GM18502 (cell line): ENCODE data around the gene PRAF2.

ENCODE experiments used
- ATAC-seq: cut with Tn5 transposase; IDR thresholded peaks from one replicate; pipeline ENCODE4 v1.9.1; 2021; ENCODE audit warnings: mild to moderate bottlenecking; ENCODE audit not compliant: unreplicated experiment, poor library complexity

PRAF2 gene

DNA sequence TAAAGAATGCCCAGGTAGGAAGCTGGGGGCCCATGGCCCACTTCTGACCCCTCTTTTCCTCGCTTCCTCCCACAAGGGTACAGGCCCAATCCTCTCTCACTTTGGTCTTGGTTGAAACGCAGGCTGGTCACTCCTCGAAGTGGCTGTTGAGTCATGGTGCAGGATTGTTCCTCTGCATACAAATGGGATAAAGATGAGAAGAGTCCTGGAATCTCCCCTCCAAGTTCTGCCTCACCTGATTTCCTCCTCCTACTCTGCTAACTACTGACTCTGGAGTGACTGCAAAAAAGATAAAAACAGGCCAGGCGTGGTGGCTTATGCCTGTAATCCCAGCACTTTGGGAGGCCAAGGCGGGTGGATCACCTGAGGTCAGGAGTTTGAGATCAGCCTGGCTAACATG is 4.1 kb upstream of the PRAF2 start:
- no peak for ATAC-seq

- no peak for ATAC-seq
Observed at GRCh38 chrX:49075347-49075746, 1.5 kb upstream of the PRAF2 start.

DNA sequence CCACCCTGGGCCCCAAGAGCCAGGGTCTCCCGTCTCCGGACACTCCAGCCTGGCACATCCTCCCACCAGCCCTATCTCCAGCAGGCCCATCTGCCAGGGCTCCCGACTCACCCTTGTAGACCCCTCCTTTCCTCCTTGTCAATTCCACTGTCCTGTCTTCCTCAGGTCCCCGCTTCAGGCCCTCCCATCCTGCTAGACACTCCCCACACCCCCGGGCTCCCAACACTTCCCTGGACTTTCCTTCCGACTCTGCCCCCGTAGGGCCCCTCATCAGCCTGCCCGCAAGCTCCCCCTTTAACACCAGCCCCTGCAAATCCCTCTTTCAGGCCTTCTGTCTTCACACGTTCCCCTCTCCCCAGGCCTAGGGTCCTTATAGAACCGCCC is 1.1 kb downstream of the PRAF2 start:
- ATAC-seq: no peak

DNA sequence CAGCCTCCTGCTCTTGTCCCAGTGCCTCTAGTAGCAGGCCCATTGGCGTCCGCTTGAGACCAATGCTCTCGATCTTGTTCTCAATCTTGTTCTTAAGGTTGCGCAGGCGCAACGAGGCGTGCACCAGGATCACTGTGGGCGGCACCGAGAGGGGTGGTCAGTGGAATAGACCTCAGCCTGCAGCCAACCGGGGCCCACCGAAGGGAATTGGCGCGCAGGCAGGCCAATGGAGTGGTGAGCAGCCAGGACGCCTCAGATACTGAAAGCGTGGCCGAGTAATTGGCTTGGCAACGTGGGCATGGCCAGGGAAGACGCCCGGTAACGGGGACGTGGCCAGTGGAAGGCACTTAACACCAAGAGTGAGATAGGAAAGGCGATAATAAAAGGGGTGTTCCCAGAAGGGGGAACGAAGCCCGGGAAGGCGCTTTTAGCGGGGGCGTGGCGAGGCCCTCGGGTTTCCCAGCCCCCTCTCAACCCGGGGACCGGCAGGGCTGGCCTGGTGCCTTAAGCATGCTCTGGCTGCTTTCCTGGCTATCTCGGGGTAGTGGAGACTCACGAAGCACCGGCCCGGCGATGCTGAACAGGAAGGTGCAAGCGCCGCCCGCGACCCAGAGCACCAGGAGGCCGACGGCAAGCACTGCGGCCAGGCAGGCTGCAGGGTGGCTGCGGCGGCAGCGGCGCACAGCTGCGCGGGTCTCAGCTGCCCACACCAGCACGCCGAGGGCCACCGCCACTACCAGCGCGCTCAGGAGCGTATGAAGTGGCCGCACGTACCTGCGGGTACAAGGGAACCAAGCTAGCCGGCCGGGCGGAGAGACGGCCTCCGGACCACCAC is 1.7 kb downstream of the PRAF2 start:
- no peak for ATAC-seq

- no peak for ATAC-seq
Observed at GRCh38 chrX:49070988-49071387, 2.8 kb downstream of the PRAF2 start.

- ATAC-seq: no peak
Observed at GRCh38 chrX:49069038-49069437, 4.8 kb downstream of the PRAF2 start.

GRCh38 chrX:49067285-49068120 is 6.3 kb downstream of the PRAF2 start:
- ATAC-seq: no peak

GRCh38 chrX:49066690-49067089 is 7.1 kb downstream of the PRAF2 start:
- ATAC-seq: no peak

GRCh38 chrX:49066278-49066677 is 7.5 kb downstream of the PRAF2 start:
- ATAC-seq: no peak

DNA sequence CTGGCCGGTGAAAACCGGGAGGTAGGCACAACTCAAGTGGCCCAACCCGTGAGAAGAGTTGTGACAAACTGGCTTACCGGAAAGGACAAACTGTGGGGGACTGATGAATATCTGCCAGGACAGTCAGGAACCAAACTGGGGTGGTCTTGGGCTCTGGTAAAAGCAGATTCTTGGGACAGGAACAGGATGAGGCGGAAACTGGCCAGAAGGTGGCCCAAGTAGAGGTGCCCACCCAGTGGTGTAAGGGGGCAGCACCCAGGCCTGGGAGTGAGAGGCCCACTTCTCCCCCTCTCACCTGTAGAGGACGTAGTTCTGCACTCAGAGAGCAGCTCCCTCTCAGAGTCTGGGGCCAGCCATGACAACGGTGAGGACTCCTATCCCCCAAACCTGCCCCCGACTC is 9.1 kb downstream of the PRAF2 start:
- ATAC-seq: no peak

GRCh38 chrX:49064303-49064702 is 9.5 kb downstream of the PRAF2 start:
- ATAC-seq: no peak

DNA sequence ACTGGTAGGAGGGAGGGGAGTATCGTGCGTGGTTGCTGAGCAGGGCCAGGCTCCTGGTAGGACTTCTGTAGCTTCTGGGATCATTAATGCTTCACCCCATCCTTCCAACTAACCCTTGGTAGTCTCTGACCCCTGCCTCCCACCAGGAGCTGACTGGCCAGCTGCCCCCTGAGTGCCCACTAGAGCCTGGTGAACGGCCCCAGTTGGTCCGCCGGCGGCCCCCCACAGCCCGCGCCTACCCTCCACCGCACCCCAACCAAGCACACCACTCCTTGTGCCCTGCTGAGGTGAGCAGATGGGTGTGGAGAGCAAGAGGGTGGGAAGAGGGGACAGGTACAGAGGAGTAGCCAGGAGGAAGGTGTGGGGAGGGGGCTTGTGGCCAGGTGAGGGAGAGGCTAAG is 10.1 kb downstream of the PRAF2 start:
- no peak for ATAC-seq

DNA sequence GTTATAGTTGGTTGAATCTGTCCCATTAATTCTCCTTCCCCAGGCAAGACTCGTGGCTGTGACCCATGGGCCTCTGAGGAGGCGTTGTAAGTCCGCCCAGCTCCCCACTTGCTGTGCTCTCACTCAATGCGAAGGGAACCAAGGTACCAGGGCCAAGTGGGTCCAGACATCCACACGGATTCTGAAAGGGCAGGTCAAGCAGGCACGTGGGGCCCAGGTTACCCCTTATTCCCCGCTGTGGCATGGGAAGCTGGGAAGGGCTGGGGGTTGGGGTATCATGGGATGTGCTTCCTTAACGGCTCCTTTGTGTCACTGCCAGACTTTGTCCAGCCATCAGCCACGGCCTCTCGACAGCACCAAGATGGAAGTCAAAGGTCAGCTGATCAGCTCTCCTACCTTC is 11.9 kb downstream of the PRAF2 start:
- no peak for ATAC-seq

- ATAC-seq: no peak
Observed at GRCh38 chrX:49061490-49061889, 12.3 kb downstream of the PRAF2 start.

- ATAC-seq: no peak
Observed at GRCh38 chrX:49060914-49061313, 12.9 kb downstream of the PRAF2 start.

- ATAC-seq: no peak
Observed at GRCh38 chrX:49059681-49060085, 14.1 kb downstream of the PRAF2 start.

DNA sequence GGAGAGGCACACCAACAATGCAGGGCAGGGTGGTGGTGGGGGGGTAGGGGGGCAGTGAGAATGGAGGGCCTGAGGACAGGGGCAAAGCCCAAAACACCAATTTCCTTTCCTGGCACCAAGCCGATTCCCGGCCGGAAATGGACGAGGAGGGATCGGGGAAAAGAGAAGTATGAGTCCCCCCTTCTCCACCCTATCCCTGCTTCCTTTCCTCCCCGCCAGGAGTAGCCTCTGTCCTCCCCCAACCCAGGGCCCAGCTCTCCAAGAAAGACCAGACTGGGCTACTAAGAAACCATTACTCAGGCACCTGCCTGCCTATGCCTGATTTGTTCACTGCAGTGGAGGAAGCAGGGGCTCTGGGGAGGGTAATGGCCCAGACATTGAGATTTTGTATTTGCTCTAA is 14.6 kb downstream of the PRAF2 start:
- no peak for ATAC-seq

DNA sequence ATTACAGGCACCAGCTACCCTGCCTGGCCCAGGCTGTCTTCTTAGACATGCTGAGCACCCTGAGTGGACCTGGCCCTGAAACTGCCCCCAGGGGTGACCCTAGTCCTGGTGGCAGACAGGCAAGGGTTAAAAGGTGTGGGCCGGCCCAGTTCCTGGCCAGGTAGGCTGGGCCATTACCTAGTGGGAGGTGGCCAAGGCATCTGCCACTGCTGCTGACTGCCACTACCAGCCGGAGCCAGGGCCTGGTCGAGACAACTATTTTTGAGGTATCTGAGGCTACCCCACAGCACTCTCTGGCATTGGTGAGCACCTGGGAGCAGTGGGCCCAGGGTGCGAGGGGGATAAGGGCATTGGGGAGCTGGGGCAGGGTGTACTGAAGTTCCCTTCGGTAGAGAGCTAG is 15.0 kb downstream of the PRAF2 start, which contains the start of gene CCDC120:
CCDC120 (plus strand) TSS at position 206 of the 400 bp plus-strand sequence. CDS start 3,043 bp downstream, outside the sequence.
- ATAC-seq: no peak

- ATAC-seq: no peak
Observed at GRCh38 chrX:49054073-49054762, 19.6 kb downstream of the PRAF2 start.

DNA sequence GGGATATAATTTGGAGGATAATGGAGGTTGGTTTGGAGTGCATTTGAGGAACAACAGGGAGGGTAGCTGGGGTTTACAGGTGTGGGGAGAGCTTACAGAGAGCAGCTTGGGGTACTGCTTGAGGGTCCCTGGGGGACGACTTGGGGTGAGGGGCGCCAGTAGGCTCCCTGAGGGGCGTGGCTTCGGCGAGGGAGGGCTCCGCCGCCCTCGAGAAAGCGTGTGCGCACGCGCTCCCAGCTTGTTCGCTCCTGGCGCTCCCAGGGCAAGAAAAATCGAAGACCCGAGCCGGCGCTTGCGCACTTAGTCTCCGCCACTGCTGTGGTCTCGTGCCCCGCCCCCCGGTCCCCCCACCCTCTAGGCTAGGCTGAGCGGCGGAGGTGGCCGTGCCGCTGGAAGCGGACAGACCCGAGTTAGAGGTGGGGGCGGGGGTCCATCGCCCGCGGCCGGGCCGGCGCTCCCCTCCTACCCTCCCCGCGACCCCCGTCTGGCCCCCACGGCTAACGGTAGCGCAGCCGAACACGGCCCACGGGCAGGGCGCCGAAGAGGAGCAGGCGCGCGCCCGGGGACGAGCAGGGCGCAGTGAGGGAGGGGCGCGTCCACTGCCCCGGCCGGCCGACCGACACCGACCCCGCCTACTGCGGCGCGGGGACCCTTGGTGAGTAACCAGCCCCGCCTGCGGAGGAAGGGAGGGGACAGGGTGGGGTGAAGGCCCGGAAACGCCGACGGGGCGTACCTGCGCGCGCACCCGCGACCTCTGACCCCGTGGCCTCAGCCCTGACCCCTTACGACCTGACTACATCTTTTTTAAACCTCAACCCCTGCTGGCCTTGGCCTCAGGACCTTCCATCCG is 20.4 kb downstream of the PRAF2 start:
- no peak for ATAC-seq
